Activated naive CD8-positive, alpha-beta T cell treated with anti-CD3 and anti-CD28 coated beads, Interleukin-2, amount 10 ng/mL, durations not matched to agents 7 days and 5 days (primary cell): Measurements from ENCODE around the gene CLIC3. TPM values are rescaled to one million over a fixed set of nuclear protein-coding genes. Genes with fewer than 3 reads are reported as not detected.
A peak's percentile ranks its signal among the peaks of the same experiment; 100 is the strongest.

ENCODE experiments used
- ATAC-seq: fragments of 150-1000 bp; cut with Tn5 transposase; one replicate; pipeline ENCODE4 v1.10.0; 2021; ENCODE audit warnings: low read depth, moderate library complexity
- POLR2A ChIA-PET: fragments of 350-600 bp; sonication (Branson Sonifier 250); formaldehyde crosslinking; loops from one replicate; lab custom pipeline; 2021; ENCODE audit warnings: antibody characterized with exemption; lab: Charles Lee
- DNase-seq: peaks from one replicate; pipeline ENCODE4 v3.0.0; 2021
- H3K27ac Mint-ChIP-seq: one replicate; pipeline ENCODE4 v1.8.0; 2022; ENCODE audit warnings: mild to moderate bottlenecking, mixed read lengths
- H3K27me3 Mint-ChIP-seq: one replicate; pipeline ENCODE4 v1.8.0; 2022; ENCODE audit warnings: mild to moderate bottlenecking, moderate library complexity, mixed read lengths
- H3K36me3 Mint-ChIP-seq: one replicate; pipeline ENCODE4 v1.8.0; 2021; ENCODE audit warnings: mild to moderate bottlenecking, mixed read lengths
- H3K4me1 Mint-ChIP-seq: one replicate; pipeline ENCODE4 v1.8.0; 2021; ENCODE audit warnings: mixed read lengths
- H3K4me3 Mint-ChIP-seq: one replicate; pipeline ENCODE4 v1.8.0; 2022; ENCODE audit warnings: mild to moderate bottlenecking, moderate library complexity, mixed read lengths
- H3K9me3 Mint-ChIP-seq: one replicate; pipeline ENCODE4 v1.8.0; 2021; ENCODE audit warnings: mixed read lengths
- total RNA-seq, 2 experiments: library from RNA; stranded (reverse); gene quantifications; one replicate each; pipeline ENCODE4 v1.2.3, GENCODE V29; 2021

The CLIC3 gene
- total RNA-seq, 2 experiments from 2014 or later = 13.3 to 14.7 TPM

GRCh38 chr9:136951541-136952320 is 44.6 kb downstream of the CLIC3 start, which contains the start of gene LCN12:
LCN12 (plus strand) TSS chr9:136952273; CDS start chr9:136952328, 55 bp downstream.
- POLR2A ChIA-PET = interaction anchor here (1.2 to 2.4 kb wide), 2 partner anchors 19 to 41 kb away, joined by 3 to 10 read pairs; partner anchors contain the start of gene PAXX
- Mint-ChIP-seq H3K27ac (no peak within 1 kb of the TSS), H3K4me1 (peaks cover 1% of the 10 kb centered on the region), H3K27me3 (no peaks in the 10 kb centered on the region), H3K4me3 (no peak within 1 kb of the TSS), H3K9me3 (peaks cover 4% of the 10 kb centered on the region), H3K36me3 (peaks cover 2% of the 10 kb centered on the region)
- no peak for ATAC-seq
- no peak for DNase-seq

GRCh38 chr9:136950656-136951276 is 45.6 kb downstream of the CLIC3 start:
- POLR2A ChIA-PET = interaction anchor here (1.9 to 2.4 kb wide), 3 partner anchors 9 to 42 kb away, joined by 5 to 10 read pairs (median 8); partner anchors contain the start of gene PAXX

DNA sequence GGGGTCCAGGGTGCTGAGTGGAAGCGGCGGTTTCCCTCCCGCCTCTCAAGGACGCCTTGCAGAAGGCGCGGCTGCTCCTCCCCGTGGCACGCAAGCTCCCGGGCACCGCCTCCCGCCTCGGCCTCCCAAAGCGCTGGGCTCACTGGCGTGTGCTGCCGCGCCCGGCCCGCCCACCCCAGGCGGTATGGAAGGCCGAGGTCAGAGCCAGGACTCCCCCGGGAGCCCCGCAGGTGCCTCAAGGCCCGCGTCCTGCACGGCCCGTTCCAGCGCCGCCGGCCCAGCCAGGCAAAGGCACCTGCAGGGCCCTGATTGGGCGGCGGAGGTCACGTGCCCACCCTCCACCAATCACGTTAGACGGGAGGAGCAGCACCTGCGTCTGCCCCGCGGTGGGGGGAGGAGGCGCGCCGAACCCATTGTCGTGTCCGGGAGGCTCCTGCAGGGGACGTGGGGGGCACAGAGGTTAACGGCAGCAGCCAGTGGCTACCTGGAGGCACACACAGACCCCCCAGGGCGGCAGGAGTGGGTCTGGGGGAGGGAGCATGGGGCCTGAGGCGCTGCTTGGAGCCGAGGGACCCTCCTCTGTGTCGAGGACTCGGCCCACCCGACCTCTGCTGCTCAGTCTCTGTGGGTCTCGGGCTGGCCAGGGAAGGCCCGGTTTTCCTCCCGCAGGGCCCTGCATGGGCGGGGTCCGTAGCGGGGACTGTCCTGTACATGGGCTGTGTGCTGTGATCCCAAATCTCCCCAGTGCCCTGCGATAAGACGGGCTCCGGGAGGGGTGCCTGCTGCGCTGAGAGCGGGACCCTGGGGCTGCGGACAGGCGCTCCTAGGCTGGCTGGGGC is 46.3 kb downstream of the CLIC3 start:
- Mint-ChIP-seq H3K36me3 (no peaks in the 10 kb centered on the region), H3K27me3 (no peaks in the 10 kb centered on the region), H3K27ac (peak overlapping the region; percentile 90), H3K9me3 (no peaks in the 10 kb centered on the region), H3K4me3 (peak overlapping the region; percentile 89), H3K4me1 (peaks cover 1% of the 10 kb centered on the region)
- ATAC-seq (peak; percentile 96), DNase-seq (peak; percentile 96)
- POLR2A ChIA-PET = interaction anchor here (0.6 to 2.4 kb wide), 5 partner anchors 10 to 77 kb away, joined by 3 to 10 read pairs (median 5); partner anchors contain the start of gene PAXX

More at GRCh38 chr9:136950656-136951276, 45.6 kb downstream of the CLIC3 start:
- no peaks in the 10 kb centered on the region for H3K27me3 Mint-ChIP-seq
- ATAC-seq (no peak), DNase-seq (no peak)
- H3K9me3 Mint-ChIP-seq = no peaks in the 10 kb centered on the region
- H3K36me3 Mint-ChIP-seq = no peaks in the 10 kb centered on the region
- H3K4me1 Mint-ChIP-seq = peaks cover 1% of the 10 kb centered on the region
- H3K27ac Mint-ChIP-seq = peak overlapping the region; percentile 90
- peak overlapping the region; percentile 85 for H3K4me3 Mint-ChIP-seq

- POLR2A ChIA-PET = interaction anchor here (0.6 to 2.4 kb wide), 5 partner anchors 11 to 78 kb away, joined by 3 to 10 read pairs (median 5); partner anchors contain the start of gene PAXX
- H3K27me3 Mint-ChIP-seq = no peaks in the 10 kb centered on the region
Measured at GRCh38 chr9:136949239-136949816, 47.0 kb downstream of the CLIC3 start.

GRCh38 chr9:136947955-136948510 is 48.3 kb downstream of the CLIC3 start:
- POLR2A ChIA-PET = interaction anchor here (0.6 to 1.5 kb wide), 12 partner anchors 27 to 181 kb away, joined by 3 to 15 read pairs (median 4); partner anchors contain the start of genes CLIC3, FUT7, MAN1B1 and TRAF2
- peak overlapping the region; percentile 8 for H3K4me3 Mint-ChIP-seq
- no peak for ATAC-seq
- H3K27ac Mint-ChIP-seq = peak overlapping the region; percentile 51
- DNase-seq = no peak
- H3K4me1 Mint-ChIP-seq = peaks cover 4% of the 10 kb centered on the region
- H3K9me3 Mint-ChIP-seq = no peaks in the 10 kb centered on the region
- no peaks in the 10 kb centered on the region for H3K36me3 Mint-ChIP-seq
- no peaks in the 10 kb centered on the region for H3K27me3 Mint-ChIP-seq

More at GRCh38 chr9:136949239-136949816, 47.0 kb downstream of the CLIC3 start:
- no peak for ATAC-seq
- H3K36me3 Mint-ChIP-seq = no peaks in the 10 kb centered on the region
- peak overlapping the region; percentile 89 for H3K4me3 Mint-ChIP-seq
- peaks cover 4% of the 10 kb centered on the region for H3K4me1 Mint-ChIP-seq
- no peaks in the 10 kb centered on the region for H3K9me3 Mint-ChIP-seq
- peak overlapping the region; percentile 81 for H3K27ac Mint-ChIP-seq
- DNase-seq = no peak

- H3K4me3 Mint-ChIP-seq = no peak overlapping the region
- H3K4me1 Mint-ChIP-seq = peaks cover 4% of the 10 kb centered on the region
- H3K27ac Mint-ChIP-seq = peak overlapping the region; percentile 21
- DNase-seq (no peak), ATAC-seq (no peak)
- POLR2A ChIA-PET = interaction anchor here (0.9 to 1.5 kb wide), 8 partner anchors 28 to 139 kb away, joined by 3 to 15 read pairs (median 4); partner anchors contain the start of genes CLIC3, MAN1B1 and TRAF2
- H3K9me3 Mint-ChIP-seq = no peaks in the 10 kb centered on the region
- H3K27me3 Mint-ChIP-seq = no peaks in the 10 kb centered on the region
- H3K36me3 Mint-ChIP-seq = no peaks in the 10 kb centered on the region
Measured at GRCh38 chr9:136947028-136947891, 49.1 kb downstream of the CLIC3 start.

GRCh38 chr9:136946228-136947027 is 49.9 kb downstream of the CLIC3 start:
- POLR2A ChIA-PET = no interaction called here
- Mint-ChIP-seq H3K27ac (no peak overlapping the region), H3K27me3 (no peaks in the 10 kb centered on the region), H3K4me3 (no peak overlapping the region), H3K4me1 (peaks cover 4% of the 10 kb centered on the region), H3K9me3 (no peaks in the 10 kb centered on the region), H3K36me3 (peaks cover 3% of the 10 kb centered on the region)
- no peak for DNase-seq
- ATAC-seq = no peak

DNA sequence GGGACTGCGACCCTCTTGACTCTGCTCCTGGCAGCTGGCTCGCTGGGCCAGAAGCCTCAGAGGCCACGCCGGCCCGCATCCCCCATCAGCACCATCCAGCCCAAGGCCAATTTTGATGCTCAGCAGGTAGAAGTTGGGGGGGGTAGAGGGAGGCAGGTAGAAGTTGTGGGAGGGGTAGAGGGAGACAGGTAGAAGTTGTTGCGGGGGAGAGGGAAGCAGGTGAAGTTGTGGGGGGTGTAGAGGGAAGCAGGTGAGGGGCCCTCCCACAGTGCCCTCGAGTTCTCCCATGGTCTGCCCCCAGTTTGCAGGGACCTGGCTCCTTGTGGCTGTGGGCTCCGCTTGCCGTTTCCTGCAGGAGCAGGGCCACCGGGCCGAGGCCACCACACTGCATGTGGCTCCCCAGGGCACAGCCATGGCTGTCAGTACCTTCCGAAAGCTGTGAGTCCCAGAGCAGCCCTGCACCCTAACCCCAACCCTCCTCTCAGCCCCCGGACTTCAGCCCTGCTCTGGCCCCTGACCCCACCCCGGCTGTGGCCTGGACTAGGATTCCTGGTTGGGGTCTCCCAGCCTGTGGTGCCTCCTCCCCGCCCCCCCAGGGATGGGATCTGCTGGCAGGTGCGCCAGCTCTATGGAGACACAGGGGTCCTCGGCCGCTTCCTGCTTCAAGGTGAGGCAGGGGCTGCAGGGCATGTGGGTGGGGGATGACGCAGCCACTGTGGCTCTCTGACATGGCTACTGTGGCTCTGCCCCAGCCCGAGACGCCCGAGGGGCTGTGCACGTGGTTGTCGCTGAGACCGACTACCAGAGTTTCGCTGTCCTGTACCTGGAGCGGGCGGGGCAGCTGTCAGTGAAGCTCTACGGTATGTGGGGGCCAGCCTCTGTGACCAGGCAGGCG is 50.8 kb downstream of the CLIC3 start:
- Mint-ChIP-seq H3K9me3 (no peaks in the 10 kb centered on the region), H3K27ac (peak overlapping the region; percentile 86), H3K27me3 (no peaks in the 10 kb centered on the region), H3K4me1 (peaks cover 4% of the 10 kb centered on the region), H3K36me3 (peaks cover 3% of the 10 kb centered on the region), H3K4me3 (no peak overlapping the region)
- no peak for DNase-seq
- no peak for ATAC-seq
- POLR2A ChIA-PET = interaction anchor here (0.6 to 2.1 kb wide), 3 partner anchors 17 to 51 kb away, joined by 3 to 8 read pairs (median 4); partner anchors contain the start of gene CLIC3
